AG20443 (cell line): ENCODE measurements around the gene HECTD2.
A peak's percentile ranks its signal among the peaks of the same experiment; 100 is the strongest.
"Not testable (repeated sequence)": the region's sequence is repeated elsewhere in the genome, so short reads cannot be mapped to it uniquely, and the experiment has no call there.

Experiments
- DNase-seq: peaks from one replicate; pipeline ENCODE4 v3.0.0; 2012; ENCODE audit warnings: low spot score, mixed read lengths

HECTD2 gene

GRCh38 chr10:91537614-91538383 is 127.7 kb downstream of the HECTD2 start:
- DNase-seq: no peak

GRCh38 chr10:91539930-91540329 is 129.8 kb downstream of the HECTD2 start:
- DNase-seq: no peak

GRCh38 chr10:91540733-91541132 is 130.6 kb downstream of the HECTD2 start:
- peak; percentile 38 for DNase-seq

GRCh38 chr10:91541481-91541880 is 131.3 kb downstream of the HECTD2 start:
- no peak for DNase-seq

- no peak for DNase-seq
Observed at GRCh38 chr10:91545384-91545783, 135.2 kb downstream of the HECTD2 start.

- no peak for DNase-seq
Observed at GRCh38 chr10:91545838-91546237, 135.7 kb downstream of the HECTD2 start.

GRCh38 chr10:91549262-91549661 is 139.1 kb downstream of the HECTD2 start:
- no peak for DNase-seq

- DNase-seq: no peak
Observed at GRCh38 chr10:91550021-91550420, 139.9 kb downstream of the HECTD2 start.

- DNase-seq: peak; percentile 69
Observed at GRCh38 chr10:91551856-91552255, 141.7 kb downstream of the HECTD2 start.

GRCh38 chr10:91552274-91553095 is 142.3 kb downstream of the HECTD2 start:
- peak; percentile 38 for DNase-seq

GRCh38 chr10:91555455-91555854 is 145.3 kb downstream of the HECTD2 start:
- no peak for DNase-seq

GRCh38 chr10:91556691-91557566 is 146.8 kb downstream of the HECTD2 start:
- DNase-seq: no peak

- DNase-seq: no peak
Observed at GRCh38 chr10:91557651-91558111, 147.5 kb downstream of the HECTD2 start.

GRCh38 chr10:91558473-91558872 is 148.3 kb downstream of the HECTD2 start:
- no peak for DNase-seq

- no peak for DNase-seq
Observed at GRCh38 chr10:91559169-91559568, 149.0 kb downstream of the HECTD2 start.

GRCh38 chr10:91559750-91560149 is 149.6 kb downstream of the HECTD2 start:
- no peak for DNase-seq

GRCh38 chr10:91560827-91561226 is 150.7 kb downstream of the HECTD2 start:
- not testable (repeated sequence) for DNase-seq

GRCh38 chr10:91562839-91563581 is 152.9 kb downstream of the HECTD2 start:
- no peak for DNase-seq

GRCh38 chr10:91564026-91564425 is 153.9 kb downstream of the HECTD2 start:
- DNase-seq: no peak
